Upper lobe of left lung (tissue), 6 donors: ENCODE measurements around the gene TMBIM6. TPM values are rescaled to one million over a fixed set of nuclear protein-coding genes. Genes with fewer than 3 reads are reported as not detected.

Experiments used
- ATAC-seq, 2 donors: fragments of 200-7000 bp; cut with Tn5 transposase; one replicate each; pipeline ENCODE4 v1.9.1; 2022; ENCODE audit warnings: mild to moderate bottlenecking in 2 of 2, moderate library complexity in 2 of 2; ENCODE audit not compliant: low FRiP score in 2 of 2
- DNase-seq, 2 donors: peaks; one replicate each; pipeline ENCODE4 v3.0.0-alpha.2; 2019 to 2020
- H3K27ac ChIP-seq, 4 donors: fragments of 200-600 bp; sonication (generic); one replicate each; pipeline ENCODE4 v1.5.1; 2016 to 2019
- H3K27me3 ChIP-seq, 4 donors: fragments of 200-600 bp; sonication (generic); one replicate each; pipeline ENCODE4 v1.5.1; 2017 to 2019
- H3K36me3 ChIP-seq, 4 donors: fragments of 200-600 bp; sonication (generic); one replicate each; pipeline ENCODE4 v1.5.1; 2016 to 2019
- H3K4me1 ChIP-seq, 4 donors: fragments of 200-600 bp; sonication (generic); one replicate each; pipeline ENCODE4 v1.5.1; 2018 to 2019
- H3K4me3 ChIP-seq, 4 donors: fragments of 200-600 bp; sonication (generic); one replicate each; pipeline ENCODE4 v1.5.1; 2017 to 2019; ENCODE audit warnings: mild to moderate bottlenecking in 2 of 4, moderate library complexity in 1 of 4
- H3K9me3 ChIP-seq, 4 donors: fragments of 200-600 bp; sonication (generic); one replicate each; pipeline ENCODE4 v1.5.1; 2018 to 2019
- EP300 ChIP-seq, 4 donors: sonication (generic); formaldehyde crosslinking; IDR thresholded peaks; one replicate each; pipeline ENCODE4 v1.5.1; 2017; ENCODE audit warnings: antibody characterized with exemption in 4 of 4, control low read depth in 2 of 4
- POLR2A ChIP-seq, 4 donors: fragments of 450-650 bp; IDR thresholded peaks; one replicate each; pipeline ENCODE4 v1.5.1; 2016 to 2017; ENCODE audit warnings: antibody characterized with exemption in 4 of 4, mild to moderate bottlenecking in 2 of 4
- POLR2AphosphoS5 ChIP-seq, 2 donors: sonication (generic); formaldehyde crosslinking; IDR thresholded peaks; one replicate each; pipeline ENCODE4 v1.5.1; 2017; ENCODE audit warnings: antibody characterized with exemption in 2 of 2
- WGBS, 2 donors: methylation state at CpG; one replicate each; pipeline ENCODE4 v1.1.5; 2017 to 2018; 5-methylcytosine and 5-hydroxymethylcytosine counted together
- total RNA-seq, 6 donors: library from RNA; depleted of rRNA in 4 of 6; stranded (reverse); fragments of >200 nt in 4 of 6; gene quantifications; one replicate each; pipeline versions ENCODE4 v1.1.0 to v1.2.1, GENCODE V29; 2016 to 2021
- TF ChIP-seq, protein P1 (sequence below), 6 experiments: fragments of 450-650 bp in 4 of 6; fragments of 200-600 bp in 2 of 6; sonication (generic) in 2 of 6; IDR thresholded peaks; one replicate each; pipeline ENCODE4 v1.5.1; 2016 to 2019; ENCODE audit warnings: antibody characterized with exemption in 6 of 6
- donor health status: DM: no; HTN: no; CAD: no; lungs with moderate emphysema.
- donor health status: DM: no; HTN: yes; CAD: no; lungs with severe emphysema.

TMBIM6 gene
- total RNA-seq, 6 donors from 2014 or later, result 185 to 831 (median 594) TPM

DNA sequence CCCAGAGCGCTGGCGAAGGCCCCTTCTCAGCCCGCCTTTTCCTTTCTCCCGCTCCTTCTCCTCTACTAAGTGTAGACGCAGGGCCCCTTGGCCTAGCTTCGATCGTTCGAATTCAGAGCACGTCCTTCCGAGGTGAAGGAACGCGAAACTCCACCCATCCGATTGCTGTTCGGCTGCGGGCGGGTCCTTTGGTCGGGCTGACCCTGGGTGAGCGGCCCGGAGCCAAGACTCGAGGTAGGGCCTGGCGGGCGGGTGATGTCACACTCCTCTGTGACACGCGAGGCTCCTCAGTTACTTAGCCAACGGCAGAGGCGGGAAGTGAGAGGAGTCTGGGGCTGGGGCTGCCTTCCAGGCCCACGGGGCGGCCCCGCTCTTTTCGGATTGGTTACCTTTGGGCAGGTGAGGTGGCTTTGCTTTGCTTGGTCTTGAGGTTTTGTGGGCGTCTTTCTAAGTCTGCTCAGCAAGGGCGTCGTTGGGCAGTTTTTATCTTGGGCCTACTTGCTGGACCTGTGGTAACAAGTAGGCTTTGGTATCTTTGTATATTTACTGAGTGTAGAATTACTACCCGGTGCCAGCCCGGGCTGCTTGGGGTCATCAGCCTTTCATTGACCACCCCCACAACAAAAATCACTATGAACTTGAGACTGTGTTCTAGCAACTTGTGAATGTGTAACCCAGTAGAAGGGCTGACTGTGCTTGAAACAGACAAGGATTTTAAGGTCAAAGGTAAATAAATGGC is 694 bp downstream of the TMBIM6 start:
- Histone ChIP-seq H3K27ac (peak overlapping the region; percentile 95 to 99 (median 98)), H3K9me3 (no peaks in the 10 kb centered on the region), H3K27me3 (no peaks in the 10 kb centered on the region), H3K36me3 (peaks cover 0 to 5% (median 0%) of the 10 kb centered on the region in 4 donors), H3K4me3 (peak overlapping the region; percentile 58 to 81 (median 68)), H3K4me1 (peaks cover 43 to 57% (median 46%) of the 10 kb centered on the region in 4 donors)
- ATAC-seq (peak; percentile 92 to 94), DNase-seq (peak; percentile 92 to 97)
- 0% methylated on average over 18 to 28 of the region's 35 CpGs for WGBS, 2 donors
- TF ChIP-seq, protein P1, sequence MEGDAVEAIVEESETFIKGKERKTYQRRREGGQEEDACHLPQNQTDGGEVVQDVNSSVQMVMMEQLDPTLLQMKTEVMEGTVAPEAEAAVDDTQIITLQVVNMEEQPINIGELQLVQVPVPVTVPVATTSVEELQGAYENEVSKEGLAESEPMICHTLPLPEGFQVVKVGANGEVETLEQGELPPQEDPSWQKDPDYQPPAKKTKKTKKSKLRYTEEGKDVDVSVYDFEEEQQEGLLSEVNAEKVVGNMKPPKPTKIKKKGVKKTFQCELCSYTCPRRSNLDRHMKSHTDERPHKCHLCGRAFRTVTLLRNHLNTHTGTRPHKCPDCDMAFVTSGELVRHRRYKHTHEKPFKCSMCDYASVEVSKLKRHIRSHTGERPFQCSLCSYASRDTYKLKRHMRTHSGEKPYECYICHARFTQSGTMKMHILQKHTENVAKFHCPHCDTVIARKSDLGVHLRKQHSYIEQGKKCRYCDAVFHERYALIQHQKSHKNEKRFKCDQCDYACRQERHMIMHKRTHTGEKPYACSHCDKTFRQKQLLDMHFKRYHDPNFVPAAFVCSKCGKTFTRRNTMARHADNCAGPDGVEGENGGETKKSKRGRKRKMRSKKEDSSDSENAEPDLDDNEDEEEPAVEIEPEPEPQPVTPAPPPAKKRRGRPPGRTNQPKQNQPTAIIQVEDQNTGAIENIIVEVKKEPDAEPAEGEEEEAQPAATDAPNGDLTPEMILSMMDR (IDR thresholded peaks at IDR 0.05), result no peak
- peak; percentile 31 to 82 for TF ChIP-seq POLR2AphosphoS5 (IDR thresholded peaks at IDR 0.05)
- no peak for TF ChIP-seq POLR2A (IDR thresholded peaks at IDR 0.05)
- peak in 1 of 4 donors; percentile 5 for TF ChIP-seq EP300 (IDR thresholded peaks at IDR 0.05)

DNA sequence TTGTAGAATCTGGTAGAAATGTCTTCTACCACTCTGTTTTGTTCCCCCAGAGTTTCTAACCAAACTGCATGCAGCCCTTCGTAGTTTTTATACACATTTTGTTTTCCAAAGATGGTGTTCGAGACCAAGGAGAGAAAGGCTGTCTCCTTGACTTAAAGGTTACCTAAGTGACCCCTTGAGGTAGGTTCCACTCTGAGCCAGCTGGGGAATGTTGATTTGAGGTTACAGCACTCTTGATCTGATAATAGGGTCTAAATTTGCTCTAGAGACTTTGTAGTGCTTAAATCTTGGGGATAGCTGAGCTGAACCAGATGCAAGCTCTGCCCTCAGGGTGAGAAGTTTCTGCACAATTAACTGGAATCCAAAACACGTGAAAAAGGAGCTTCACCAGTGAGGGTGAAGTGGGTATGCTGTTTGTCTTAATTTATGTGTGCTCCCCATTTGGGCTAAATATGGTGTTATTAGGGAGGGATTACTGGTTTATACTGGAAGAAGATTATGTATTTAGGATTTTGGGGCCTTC is 3.1 kb downstream of the TMBIM6 start:
- H3K4me3 ChIP-seq, result no peak overlapping the region
- no peaks in the 10 kb centered on the region for H3K9me3 ChIP-seq
- ATAC-seq, result no peak
- peak overlapping the region in 2 of 4 donors; percentile 98 to 99 for H3K27ac ChIP-seq
- DNase-seq, result no peak
- no peaks in the 10 kb centered on the region for H3K27me3 ChIP-seq
- peaks cover 63 to 80% (median 68%) of the 10 kb centered on the region in 4 donors for H3K4me1 ChIP-seq
- peaks cover 0 to 16% (median 0%) of the 10 kb centered on the region in 4 donors for H3K36me3 ChIP-seq
- WGBS, 2 donors, result 57 to 68% methylated on average over 3 of the region's 3 CpGs
- no peak for TF ChIP-seq EP300 (IDR thresholded peaks at IDR 0.05)
- TF ChIP-seq POLR2A (IDR thresholded peaks at IDR 0.05), result no peak
- TF ChIP-seq, protein P1 (IDR thresholded peaks at IDR 0.05), result no peak
- no peak for TF ChIP-seq POLR2AphosphoS5 (IDR thresholded peaks at IDR 0.05)

DNA sequence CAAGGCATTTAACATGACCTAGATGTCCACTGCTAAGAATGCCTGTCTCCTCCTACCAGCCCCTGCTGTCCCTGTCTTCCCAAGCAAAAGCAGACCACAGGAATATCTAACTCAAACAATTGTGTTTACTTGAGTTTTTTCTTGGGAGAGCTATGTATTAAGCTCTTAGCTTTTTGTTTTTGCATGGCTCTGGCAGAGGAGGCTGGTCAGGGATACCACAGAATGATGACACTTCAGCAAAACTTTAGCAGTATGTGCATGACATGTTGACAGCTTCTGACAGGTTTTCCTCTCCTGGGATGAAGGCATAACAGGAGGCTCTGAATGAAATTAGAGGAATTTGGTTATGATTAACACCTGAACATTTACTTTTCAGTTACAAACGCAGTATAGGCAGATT is 6.9 kb downstream of the TMBIM6 start:
- ATAC-seq, result no peak
- no peaks in the 10 kb centered on the region for H3K9me3 ChIP-seq
- 57 to 60% methylated on average over 1 of the region's 1 CpG for WGBS, 2 donors
- H3K36me3 ChIP-seq, result peaks cover 0 to 29% (median 6%) of the 10 kb centered on the region in 4 donors
- no peak overlapping the region for H3K4me3 ChIP-seq
- peak overlapping the region in 2 of 4 donors; percentile 14 to 32 for H3K27ac ChIP-seq
- DNase-seq, result no peak
- TF ChIP-seq POLR2A (IDR thresholded peaks at IDR 0.05) (no peak), POLR2AphosphoS5 (IDR thresholded peaks at IDR 0.05) (no peak), EP300 (IDR thresholded peaks at IDR 0.05) (no peak)
- TF ChIP-seq, protein P1 (IDR thresholded peaks at IDR 0.05), result no peak
- peaks cover 78 to 95% (median 91%) of the 10 kb centered on the region in 4 donors for H3K4me1 ChIP-seq
- no peaks in the 10 kb centered on the region for H3K27me3 ChIP-seq

DNA sequence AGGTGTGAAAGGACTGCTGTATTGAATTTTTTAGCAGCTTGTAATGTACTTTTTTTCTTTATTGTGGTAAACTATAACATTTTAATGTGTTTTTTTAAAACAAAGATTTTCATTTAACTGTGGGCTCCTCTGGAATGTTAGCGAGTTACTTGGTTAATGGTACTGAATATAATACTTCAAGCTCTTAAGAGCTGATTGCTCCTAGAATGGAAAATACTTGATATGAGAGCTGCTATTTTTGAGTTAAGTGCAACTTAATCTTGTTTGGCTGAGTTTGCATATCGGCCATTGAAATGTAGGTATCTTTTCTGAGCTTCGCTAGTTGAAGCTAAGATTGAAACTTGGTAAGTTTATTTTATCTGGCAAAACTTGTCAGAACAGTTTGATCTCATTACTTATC is 7.4 kb downstream of the TMBIM6 start:
- Histone ChIP-seq H3K4me1 (peaks cover 78 to 91% (median 89%) of the 10 kb centered on the region in 4 donors), H3K4me3 (peak overlapping the region in 1 of 4 donors; percentile 3), H3K27me3 (no peaks in the 10 kb centered on the region), H3K27ac (peak overlapping the region in 2 of 4 donors; percentile 14 to 32), H3K9me3 (no peaks in the 10 kb centered on the region), H3K36me3 (peaks cover 3 to 34% (median 10%) of the 10 kb centered on the region in 4 donors)
- TF ChIP-seq EP300 (IDR thresholded peaks at IDR 0.05) (no peak), POLR2A (IDR thresholded peaks at IDR 0.05) (no peak), POLR2AphosphoS5 (IDR thresholded peaks at IDR 0.05) (no peak)
- TF ChIP-seq, protein P1 (IDR thresholded peaks at IDR 0.05), result no peak
- ATAC-seq, result no peak
- WGBS, 2 donors, result 56 to 71% methylated on average over 3 of the region's 3 CpGs
- no peak for DNase-seq
